Breast epithelium (tissue), 3 donors: Measurements from ENCODE around the gene BAX.

Source experiments
- CTCF ChIP-seq, 3 donors: fragments of 450-650 bp; IDR thresholded peaks; one replicate each; pipeline ENCODE4 v1.5.1; 2016 to 2017; ENCODE audit warnings: antibody characterized with exemption in 3 of 3, mild to moderate bottlenecking in 3 of 3, moderate library complexity in 3 of 3
- POLR2A ChIP-seq: fragments of 450-650 bp; IDR thresholded peaks from one replicate; pipeline ENCODE4 v1.6.1; 2016; ENCODE audit warnings: antibody characterized with exemption, mild to moderate bottlenecking, moderate library complexity

- TF ChIP-seq CTCF (IDR thresholded peaks at IDR 0.05) (no peak), POLR2A (no peak)
Observed at GRCh38 chr19:48922548-48923490, 31.9 kb upstream of the BAX start.
